Measurements from ENCODE around the gene ZNG1A.
"Not testable (repeated sequence)": the region's sequence is repeated elsewhere in the genome, so short reads cannot be mapped to it uniquely, and the experiment has no call there.

DNA sequence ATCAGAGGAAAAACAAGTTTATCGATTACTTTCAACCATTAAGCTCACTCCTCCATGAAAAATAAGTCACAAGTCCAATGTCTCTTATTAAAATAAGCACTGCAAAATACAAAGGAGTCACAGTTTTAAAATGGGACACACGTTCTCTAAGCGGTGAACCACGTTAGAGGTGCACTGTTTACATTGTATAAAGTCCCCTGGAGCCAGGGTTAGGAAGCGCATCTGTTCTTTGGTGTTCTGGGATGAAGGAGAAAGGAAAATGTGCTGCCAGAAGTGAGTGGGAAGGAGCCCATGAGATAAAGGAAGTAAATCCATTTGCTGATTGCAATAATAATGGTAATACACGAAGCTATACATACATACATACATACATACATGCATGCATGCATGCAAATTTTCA lies 91.0 kb downstream of the ZNG1A start:
- TF ChIP-seq, protein P1, sequence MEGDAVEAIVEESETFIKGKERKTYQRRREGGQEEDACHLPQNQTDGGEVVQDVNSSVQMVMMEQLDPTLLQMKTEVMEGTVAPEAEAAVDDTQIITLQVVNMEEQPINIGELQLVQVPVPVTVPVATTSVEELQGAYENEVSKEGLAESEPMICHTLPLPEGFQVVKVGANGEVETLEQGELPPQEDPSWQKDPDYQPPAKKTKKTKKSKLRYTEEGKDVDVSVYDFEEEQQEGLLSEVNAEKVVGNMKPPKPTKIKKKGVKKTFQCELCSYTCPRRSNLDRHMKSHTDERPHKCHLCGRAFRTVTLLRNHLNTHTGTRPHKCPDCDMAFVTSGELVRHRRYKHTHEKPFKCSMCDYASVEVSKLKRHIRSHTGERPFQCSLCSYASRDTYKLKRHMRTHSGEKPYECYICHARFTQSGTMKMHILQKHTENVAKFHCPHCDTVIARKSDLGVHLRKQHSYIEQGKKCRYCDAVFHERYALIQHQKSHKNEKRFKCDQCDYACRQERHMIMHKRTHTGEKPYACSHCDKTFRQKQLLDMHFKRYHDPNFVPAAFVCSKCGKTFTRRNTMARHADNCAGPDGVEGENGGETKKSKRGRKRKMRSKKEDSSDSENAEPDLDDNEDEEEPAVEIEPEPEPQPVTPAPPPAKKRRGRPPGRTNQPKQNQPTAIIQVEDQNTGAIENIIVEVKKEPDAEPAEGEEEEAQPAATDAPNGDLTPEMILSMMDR (IDR thresholded peaks at IDR 0.05): not testable (repeated sequence)
- not testable (repeated sequence) for TF ChIP-seq POLR2AphosphoS5 (IDR thresholded peaks at IDR 0.05)
